Measurements from ENCODE around the gene INAFM1. TPM values are rescaled to one million over a fixed set of nuclear protein-coding genes. Genes with fewer than 3 reads are reported as not detected.

INAFM1 gene
- total and polyA plus RNA-seq, 9 of the 15 experiments (the other 6 are each of a cell fraction or from before 2014, with no cell fraction given): 0.71 to 30.9 (median 3.1) TPM

GRCh38 chr19:47243776-47244547, 30.7 kb upstream of the INAFM1 start (continued):
- TF ChIP-seq AFF4 (CRISPR knock-in tag; IDR thresholded peaks at IDR 0.05) (peak; percentile 99), NUFIP1 (IDR thresholded peaks at IDR 0.05; ENCODE audit: partially characterized antibody) (peak; percentile 36), CTCFL (IDR thresholded peaks at IDR 0.05; ENCODE audit: borderline replicate concordance, insufficient read depth, low read depth, low read length, poor library complexity, severe bottlenecking) (peak; percentile 93), HBP1 (CRISPR knock-in tag; IDR thresholded peaks at IDR 0.05) (peak; percentile 87), EZH2 (IDR thresholded peaks at IDR 0.05; ENCODE audit: borderline replicate concordance, low read depth, low read length) (no peak), EGR1 (conservative IDR thresholded peaks at IDR 0.05) (peak; percentile 82), MITF (IDR thresholded peaks at IDR 0.05) (peak; percentile 95), RAD51 (IDR thresholded peaks at IDR 0.05; ENCODE audit: borderline replicate concordance, low read depth) (peak; percentile 56), CBX3 (IDR thresholded peaks at IDR 0.05; ENCODE audit: borderline replicate concordance in 1 of 2, low read length in 2 of 2) (peak in 1 of 2 experiments; percentile 68; a peak in 2 of 3 replicates), CBFA2T2 (conservative IDR thresholded peaks at IDR 0.05) (peak; percentile 84), E4F1 (CRISPR knock-in tag; IDR thresholded peaks at IDR 0.05; ENCODE audit: borderline replicate concordance) (no peak), GABPA (tag; conservative IDR thresholded peaks at IDR 0.05; ENCODE audit: low read depth) (peak; percentile 94), YY1 (IDR thresholded peaks at IDR 0.05; ENCODE audit: borderline replicate concordance in 1 of 3, control insufficient read depth in 1 of 3, extremely low read depth in 1 of 3, insufficient read depth in 3 of 3, insufficient read length in 1 of 3, insufficient replicate concordance in 2 of 3, low read depth in 1 of 3, low read length in 2 of 3) (peak in 1 of 3 experiments; percentile 56), ZNF77 (CRISPR knock-in tag; IDR thresholded peaks at IDR 0.05) (no peak)

Data from K562 (cell line).